Neural cell (in vitro differentiated cells): ENCODE data around the gene ASCL4. TPM values are rescaled to one million over a fixed set of nuclear protein-coding genes. Genes with fewer than 3 reads are reported as not detected.

ENCODE experiments used
- H2AFZ ChIP-seq: fragments of 200-600, 300-800 bp; sonication (generic), shearing (Covaris generic); 2 replicates; pipeline ENCODE4 v1.6.0; 2014; ENCODE audit warnings: low read depth, mild to moderate bottlenecking, antibody characterized with exemption, low read length, moderate library complexity
- H3F3A ChIP-seq: fragments of 200-600 bp; shearing (Covaris generic); 2 replicates; pipeline ENCODE4 v1.6.1; 2016; ENCODE audit warnings: mild to moderate bottlenecking, moderate library complexity, mixed read lengths, antibody characterized with exemption, low read length; ENCODE audit not compliant: insufficient read depth, poor library complexity, severe bottlenecking
- H3K27ac ChIP-seq: fragments of 200-600, 300-800 bp; sonication (generic), shearing (Covaris generic); 2 replicates; pipeline ENCODE4 v1.5.1; 2014; ENCODE audit warnings: mild to moderate bottlenecking, low read length, moderate library complexity
- H3K27me3 ChIP-seq: fragments of 300-800, 200-600 bp; sonication (generic), shearing (Covaris generic); 2 replicates; pipeline ENCODE4 v1.6.0; 2014; ENCODE audit warnings: mild to moderate bottlenecking, low read depth, low read length, moderate library complexity; ENCODE audit not compliant: insufficient read depth
- H3K36me3 ChIP-seq: fragments of 300-800, 200-600 bp; sonication (generic), shearing (Covaris generic); 2 replicates; pipeline ENCODE4 v1.5.1; 2014; ENCODE audit warnings: mild to moderate bottlenecking, antibody characterized with exemption, low read length, moderate library complexity; ENCODE audit not compliant: insufficient read depth
- H3K4me2 ChIP-seq: fragments of 300-800, 200-600 bp; sonication (generic), shearing (Covaris generic); 2 replicates; pipeline ENCODE4 v1.6.0; 2014; ENCODE audit warnings: mild to moderate bottlenecking, low read length
- H3K4me3 ChIP-seq: fragments of 300-800, 200-600 bp; sonication (generic), shearing (Covaris generic); 2 replicates; pipeline ENCODE4 v1.5.1; 2014; ENCODE audit warnings: mild to moderate bottlenecking, low read length, moderate library complexity
- H3K79me2 ChIP-seq: fragments of 200-600 bp; shearing (Covaris generic); replicated peaks from 2 replicates; pipeline ENCODE4 v1.6.0; 2014; ENCODE audit warnings: mild to moderate bottlenecking, low read length, moderate library complexity; ENCODE audit not compliant: insufficient read depth
- H3K9ac ChIP-seq: fragments of 300-800, 200-600 bp; sonication (generic), shearing (Covaris generic); 2 replicates; pipeline ENCODE4 v1.6.1; 2016; ENCODE audit warnings: mild to moderate bottlenecking, low read length, mixed read lengths
- H3K9me2 ChIP-seq: fragments of 200-600 bp; shearing (Covaris generic); 2 replicates; pipeline ENCODE4 v1.6.1; 2016; ENCODE audit warnings: mild to moderate bottlenecking, low read length, mixed read lengths; ENCODE audit not compliant: insufficient read depth
- H3K9me3 ChIP-seq: fragments of 200-600, 300-800 bp; sonication (generic), shearing (Covaris generic); 2 replicates; pipeline ENCODE4 v1.6.1; 2016; ENCODE audit warnings: mild to moderate bottlenecking, mixed run types, low read length, moderate library complexity, mixed read lengths
- H4K20me1 ChIP-seq: fragments of 200-600 bp; shearing (Covaris generic); 2 replicates; pipeline ENCODE4 v1.6.1; 2016; ENCODE audit warnings: mild to moderate bottlenecking, mixed run types; ENCODE audit not compliant: insufficient read depth
- EP300 ChIP-seq: fragments of 450-650 bp; conservative IDR thresholded peaks from 2 replicates; pipeline ENCODE4 v1.6.1; 2014; ENCODE audit warnings: antibody characterized with exemption, mild to moderate bottlenecking, moderate library complexity; ENCODE audit not compliant: poor library complexity, severe bottlenecking
- EZH2 ChIP-seq: fragments of 200-600, 300-800 bp; shearing (Covaris generic), sonication (generic); IDR thresholded peaks from 2 replicates; pipeline ENCODE4 v1.6.1; 2014; ENCODE audit warnings: antibody characterized with exemption, low read length, borderline replicate concordance, mild to moderate bottlenecking; ENCODE audit not compliant: insufficient read depth, poor library complexity, severe bottlenecking
- MXI1 ChIP-seq: fragments of 450-650 bp; conservative IDR thresholded peaks from 2 replicates; pipeline ENCODE4 v1.6.1; 2014; ENCODE audit warnings: antibody characterized with exemption, mild to moderate bottlenecking; ENCODE audit not compliant: poor library complexity, severe bottlenecking
- POLR2AphosphoS5 ChIP-seq: IDR thresholded peaks from 2 replicates; pipeline ENCODE4 v1.6.1; 2012
- RAD21 ChIP-seq: fragments of 450-650 bp; conservative IDR thresholded peaks from 2 replicates; pipeline ENCODE4 v1.6.1; 2014; ENCODE audit warnings: antibody characterized with exemption, mild to moderate bottlenecking, moderate library complexity
- SMC3 ChIP-seq: fragments of 450-650 bp; conservative IDR thresholded peaks from 2 replicates; pipeline ENCODE4 v1.6.1; 2014; ENCODE audit warnings: antibody characterized with exemption, mild to moderate bottlenecking, moderate library complexity; ENCODE audit not compliant: poor library complexity
- TAF1 ChIP-seq: IDR thresholded peaks from 2 replicates; pipeline ENCODE4 v1.6.1; 2012; ENCODE audit warnings: low read depth
- polyA plus RNA-seq: library from polyadenylated mRNA; depleted of rRNA; stranded (reverse); fragments of >200 nt; gene quantifications from 2 replicates; pipeline ENCODE4 v1.2.3, GENCODE V29; 2014
- TF ChIP-seq, protein P1 (sequence below): fragments of 450-650 bp; IDR thresholded peaks from 2 replicates; pipeline ENCODE4 v1.5.1; 2014; ENCODE audit warnings: antibody characterized with exemption, mild to moderate bottlenecking, moderate library complexity; ENCODE audit not compliant: poor library complexity, severe bottlenecking
- TF ChIP-seq, protein P2 (sequence below): IDR thresholded peaks from 2 replicates; pipeline ENCODE4 v1.6.1; 2012; ENCODE audit warnings: borderline replicate concordance

The ASCL4 gene
- polyA plus RNA-seq, 1 donor from 2014 or later, result not detected

DNA sequence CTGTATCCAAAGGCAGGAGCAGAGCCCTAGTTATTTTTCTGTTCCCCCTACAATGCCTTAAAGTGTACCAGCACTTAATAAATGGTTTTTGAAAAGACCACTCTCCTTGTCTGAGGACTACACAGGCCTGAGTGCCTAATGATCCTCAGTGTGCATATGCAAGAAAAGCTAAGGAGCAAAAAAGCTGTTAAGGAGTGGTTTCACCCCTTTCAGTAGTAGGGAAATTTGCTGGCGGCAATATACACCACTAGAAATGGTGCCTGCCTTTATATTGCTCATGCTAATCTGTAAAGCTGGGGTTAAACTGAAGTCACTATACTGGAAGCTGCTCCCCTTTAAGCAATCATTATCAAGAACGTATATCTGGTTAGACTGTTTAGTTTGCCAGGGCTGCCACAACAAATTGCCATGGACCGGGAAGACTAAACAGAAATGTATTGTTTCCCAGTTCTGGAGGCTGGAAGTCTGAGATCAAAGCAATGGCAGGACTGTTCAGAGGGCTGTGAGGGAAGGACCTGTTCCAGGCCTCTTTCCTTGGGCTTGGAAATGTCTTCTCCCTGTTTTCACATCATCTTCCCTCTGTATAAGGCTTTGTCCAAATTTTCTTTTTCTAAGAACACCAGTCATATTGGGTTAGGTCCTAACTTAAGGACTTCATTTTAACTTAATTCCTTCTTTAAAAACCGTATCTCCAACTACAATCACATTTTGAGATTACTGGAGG lies 43.7 kb upstream of the ASCL4 start:
- no peak overlapping the region for H3K9ac ChIP-seq
- peaks cover under 1% of the 10 kb centered on the region for H3K36me3 ChIP-seq
- no peaks in the 10 kb centered on the region for H3F3A ChIP-seq
- no peak for TF ChIP-seq EZH2
- no peak for TF ChIP-seq TAF1
- TF ChIP-seq POLR2AphosphoS5, result no peak
- no peak for TF ChIP-seq EP300
- TF ChIP-seq SMC3, result no peak
- TF ChIP-seq, protein P1, sequence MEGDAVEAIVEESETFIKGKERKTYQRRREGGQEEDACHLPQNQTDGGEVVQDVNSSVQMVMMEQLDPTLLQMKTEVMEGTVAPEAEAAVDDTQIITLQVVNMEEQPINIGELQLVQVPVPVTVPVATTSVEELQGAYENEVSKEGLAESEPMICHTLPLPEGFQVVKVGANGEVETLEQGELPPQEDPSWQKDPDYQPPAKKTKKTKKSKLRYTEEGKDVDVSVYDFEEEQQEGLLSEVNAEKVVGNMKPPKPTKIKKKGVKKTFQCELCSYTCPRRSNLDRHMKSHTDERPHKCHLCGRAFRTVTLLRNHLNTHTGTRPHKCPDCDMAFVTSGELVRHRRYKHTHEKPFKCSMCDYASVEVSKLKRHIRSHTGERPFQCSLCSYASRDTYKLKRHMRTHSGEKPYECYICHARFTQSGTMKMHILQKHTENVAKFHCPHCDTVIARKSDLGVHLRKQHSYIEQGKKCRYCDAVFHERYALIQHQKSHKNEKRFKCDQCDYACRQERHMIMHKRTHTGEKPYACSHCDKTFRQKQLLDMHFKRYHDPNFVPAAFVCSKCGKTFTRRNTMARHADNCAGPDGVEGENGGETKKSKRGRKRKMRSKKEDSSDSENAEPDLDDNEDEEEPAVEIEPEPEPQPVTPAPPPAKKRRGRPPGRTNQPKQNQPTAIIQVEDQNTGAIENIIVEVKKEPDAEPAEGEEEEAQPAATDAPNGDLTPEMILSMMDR, result no peak
- TF ChIP-seq MXI1, result no peak
- TF ChIP-seq RAD21, result no peak
- TF ChIP-seq, protein P2, sequence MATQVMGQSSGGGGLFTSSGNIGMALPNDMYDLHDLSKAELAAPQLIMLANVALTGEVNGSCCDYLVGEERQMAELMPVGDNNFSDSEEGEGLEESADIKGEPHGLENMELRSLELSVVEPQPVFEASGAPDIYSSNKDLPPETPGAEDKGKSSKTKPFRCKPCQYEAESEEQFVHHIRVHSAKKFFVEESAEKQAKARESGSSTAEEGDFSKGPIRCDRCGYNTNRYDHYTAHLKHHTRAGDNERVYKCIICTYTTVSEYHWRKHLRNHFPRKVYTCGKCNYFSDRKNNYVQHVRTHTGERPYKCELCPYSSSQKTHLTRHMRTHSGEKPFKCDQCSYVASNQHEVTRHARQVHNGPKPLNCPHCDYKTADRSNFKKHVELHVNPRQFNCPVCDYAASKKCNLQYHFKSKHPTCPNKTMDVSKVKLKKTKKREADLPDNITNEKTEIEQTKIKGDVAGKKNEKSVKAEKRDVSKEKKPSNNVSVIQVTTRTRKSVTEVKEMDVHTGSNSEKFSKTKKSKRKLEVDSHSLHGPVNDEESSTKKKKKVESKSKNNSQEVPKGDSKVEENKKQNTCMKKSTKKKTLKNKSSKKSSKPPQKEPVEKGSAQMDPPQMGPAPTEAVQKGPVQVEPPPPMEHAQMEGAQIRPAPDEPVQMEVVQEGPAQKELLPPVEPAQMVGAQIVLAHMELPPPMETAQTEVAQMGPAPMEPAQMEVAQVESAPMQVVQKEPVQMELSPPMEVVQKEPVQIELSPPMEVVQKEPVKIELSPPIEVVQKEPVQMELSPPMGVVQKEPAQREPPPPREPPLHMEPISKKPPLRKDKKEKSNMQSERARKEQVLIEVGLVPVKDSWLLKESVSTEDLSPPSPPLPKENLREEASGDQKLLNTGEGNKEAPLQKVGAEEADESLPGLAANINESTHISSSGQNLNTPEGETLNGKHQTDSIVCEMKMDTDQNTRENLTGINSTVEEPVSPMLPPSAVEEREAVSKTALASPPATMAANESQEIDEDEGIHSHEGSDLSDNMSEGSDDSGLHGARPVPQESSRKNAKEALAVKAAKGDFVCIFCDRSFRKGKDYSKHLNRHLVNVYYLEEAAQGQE, result no peak
- no peak overlapping the region for H2AFZ ChIP-seq
- no peak overlapping the region for H3K27ac ChIP-seq
- H3K9me2 ChIP-seq, result no peaks in the 10 kb centered on the region
- no peaks in the 10 kb centered on the region for H3K9me3 ChIP-seq
- H3K79me2 ChIP-seq, result no peaks in the 10 kb centered on the region
- H4K20me1 ChIP-seq, result no peaks in the 10 kb centered on the region
- no peak overlapping the region for H3K4me2 ChIP-seq
- no peaks in the 10 kb centered on the region for H3K27me3 ChIP-seq
- H3K4me3 ChIP-seq, result no peak overlapping the region

DNA sequence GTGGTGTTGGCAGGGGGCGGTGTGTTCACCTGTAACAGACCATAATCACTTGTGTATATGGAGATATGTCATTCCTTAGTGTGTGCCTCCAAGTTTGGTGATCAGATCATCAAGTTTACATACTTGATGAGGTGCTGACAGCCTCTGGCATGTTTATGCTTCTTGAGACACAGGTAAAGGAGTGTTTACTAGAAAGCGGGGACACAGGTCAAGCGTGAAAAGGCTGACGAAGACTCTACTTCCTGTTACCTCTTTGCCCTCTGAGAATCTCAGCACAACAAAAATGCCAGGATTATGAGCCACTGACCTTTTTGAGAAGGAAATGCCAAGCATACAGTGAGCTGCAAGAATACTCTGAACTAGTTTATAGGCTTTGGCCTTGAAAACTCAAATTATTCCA lies 43.1 kb upstream of the ASCL4 start:
- no peaks in the 10 kb centered on the region for H3K27me3 ChIP-seq
- no peak overlapping the region for H3K4me3 ChIP-seq
- H3K9me2 ChIP-seq, result no peaks in the 10 kb centered on the region
- H3K4me2 ChIP-seq, result no peak overlapping the region
- TF ChIP-seq TAF1 (no peak), SMC3 (no peak), RAD21 (no peak), EZH2 (no peak), POLR2AphosphoS5 (no peak), EP300 (no peak), MXI1 (no peak)
- TF ChIP-seq, protein P1, result no peak
- TF ChIP-seq, protein P2, result no peak
- no peaks in the 10 kb centered on the region for H3F3A ChIP-seq
- no peaks in the 10 kb centered on the region for H3K79me2 ChIP-seq
- no peak overlapping the region for H3K27ac ChIP-seq
- H3K9me3 ChIP-seq, result no peaks in the 10 kb centered on the region
- H3K36me3 ChIP-seq, result peaks cover 6% of the 10 kb centered on the region
- no peaks in the 10 kb centered on the region for H4K20me1 ChIP-seq
- H2AFZ ChIP-seq, result no peak overlapping the region
- no peak overlapping the region for H3K9ac ChIP-seq
